ENCODE measurements around the gene CT45A8.
"Not testable (repeated sequence)": the region's sequence is repeated elsewhere in the genome, so short reads cannot be mapped to it uniquely, and the experiment has no call there.

DNA sequence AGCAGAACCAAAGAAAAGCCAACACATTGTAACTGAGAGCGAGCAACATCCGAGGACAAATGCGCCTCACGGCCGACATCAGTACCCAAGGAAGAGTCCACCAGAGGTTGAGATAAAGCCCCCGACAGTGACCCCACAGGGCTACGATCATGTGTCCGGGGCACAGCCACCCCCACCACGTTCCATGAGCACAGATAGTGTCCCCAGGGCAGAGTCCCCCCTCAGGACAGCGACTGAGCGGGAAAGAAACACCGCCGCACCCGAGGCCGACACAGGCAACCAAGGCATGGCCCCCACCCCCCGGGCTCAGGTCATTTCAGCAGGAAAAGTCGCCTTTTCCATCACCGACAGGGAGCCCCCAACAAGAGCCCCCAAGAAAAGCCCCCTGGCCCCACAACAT lies 33.9 kb upstream of the CT45A8 start:
- TF ChIP-seq, protein P1, sequence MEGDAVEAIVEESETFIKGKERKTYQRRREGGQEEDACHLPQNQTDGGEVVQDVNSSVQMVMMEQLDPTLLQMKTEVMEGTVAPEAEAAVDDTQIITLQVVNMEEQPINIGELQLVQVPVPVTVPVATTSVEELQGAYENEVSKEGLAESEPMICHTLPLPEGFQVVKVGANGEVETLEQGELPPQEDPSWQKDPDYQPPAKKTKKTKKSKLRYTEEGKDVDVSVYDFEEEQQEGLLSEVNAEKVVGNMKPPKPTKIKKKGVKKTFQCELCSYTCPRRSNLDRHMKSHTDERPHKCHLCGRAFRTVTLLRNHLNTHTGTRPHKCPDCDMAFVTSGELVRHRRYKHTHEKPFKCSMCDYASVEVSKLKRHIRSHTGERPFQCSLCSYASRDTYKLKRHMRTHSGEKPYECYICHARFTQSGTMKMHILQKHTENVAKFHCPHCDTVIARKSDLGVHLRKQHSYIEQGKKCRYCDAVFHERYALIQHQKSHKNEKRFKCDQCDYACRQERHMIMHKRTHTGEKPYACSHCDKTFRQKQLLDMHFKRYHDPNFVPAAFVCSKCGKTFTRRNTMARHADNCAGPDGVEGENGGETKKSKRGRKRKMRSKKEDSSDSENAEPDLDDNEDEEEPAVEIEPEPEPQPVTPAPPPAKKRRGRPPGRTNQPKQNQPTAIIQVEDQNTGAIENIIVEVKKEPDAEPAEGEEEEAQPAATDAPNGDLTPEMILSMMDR (IDR thresholded peaks at IDR 0.05; ENCODE audit: low read depth, low read length) = not testable (repeated sequence)
- TF ChIP-seq EZH2phosphoT487 (IDR thresholded peaks at IDR 0.05; ENCODE audit: low read depth) = not testable (repeated sequence)

Measured in OCI-LY3 (cell line).